ENCODE measurements around the gene ADAMTS2. TPM values are rescaled to one million over a fixed set of nuclear protein-coding genes. Genes with fewer than 3 reads are reported as not detected.

The ADAMTS2 gene
- polyA plus RNA-seq, 3 donors: 0.74 to 2.3 TPM; not detected in 1

GRCh38 chr5:179301796-179302195 lies 43.5 kb downstream of the ADAMTS2 start:
- peaks cover 4% of the 10 kb centered on the region for H3K4me1 Mint-ChIP-seq
- peaks cover 4 to 14% (median 6%) of the 10 kb centered on the region in 3 donors for H3K27me3 Mint-ChIP-seq (ENCODE audit: low read depth in 3 of 3)

GRCh38 chr5:179301376-179301775 lies 43.9 kb downstream of the ADAMTS2 start:
- no peak overlapping the region for H3K4me3 Mint-ChIP-seq
- H3K79me2 ChIP-seq (ENCODE audit: insufficient read depth, low read length): no peaks in the 10 kb centered on the region
- H3K4me2 ChIP-seq (replicated peaks; ENCODE audit: extremely low read depth, low read length, poor library complexity, severe bottlenecking): no peak overlapping the region
- peaks cover 13 to 37% (median 30%) of the 10 kb centered on the region in 7 donors for H3K9me3 Mint-ChIP-seq
- H3K36me3 Mint-ChIP-seq: no peaks in the 10 kb centered on the region
- DNase-seq: no peak
- peaks cover 4 to 14% (median 6%) of the 10 kb centered on the region in 3 donors for H3K27me3 Mint-ChIP-seq (ENCODE audit: low read depth in 3 of 3)
- H3K27ac ChIP-seq (ENCODE audit: low read depth in 1 of 2, low read length in 2 of 2): no peak overlapping the region
- H3K27ac Mint-ChIP-seq: no peak overlapping the region
- H3K36me3 ChIP-seq (replicated peaks in 1 of 2; ENCODE audit: control insufficient read depth in 1 of 2, insufficient read depth in 2 of 2, low read length in 2 of 2): no peaks in the 10 kb centered on the region
- no peaks in the 10 kb centered on the region for H3K27me3 ChIP-seq (ENCODE audit: control insufficient read depth in 2 of 2, insufficient read depth in 2 of 2, low read length in 2 of 2)
- TF ChIP-seq CTCF (IDR thresholded peaks at IDR 0.05): no peak
- H3K9me3 ChIP-seq (replicated peaks in 1 of 2; ENCODE audit: control insufficient read depth in 1 of 2, insufficient read depth in 1 of 2, low read length in 2 of 2): peaks cover 11 to 13% of the 10 kb centered on the region in 2 donors
- no peaks in the 10 kb centered on the region for H4K20me1 ChIP-seq (ENCODE audit: insufficient read depth, low read length)
- H3K4me3 ChIP-seq (replicated peaks in 1 of 3; ENCODE audit: low read depth in 2 of 3, low read length in 3 of 3): no peak overlapping the region
- WGBS (ENCODE audit: insufficient coverage): 100% methylated on average over 4 of the region's 6 CpGs
- peaks cover 4% of the 10 kb centered on the region for H3K4me1 Mint-ChIP-seq
- no peak overlapping the region for H3K9ac ChIP-seq (ENCODE audit: insufficient read depth, low read length, poor library complexity, severe bottlenecking)
- no peak overlapping the region for H2AFZ ChIP-seq (ENCODE audit: insufficient read depth, low read depth, low read length, poor library complexity, severe bottlenecking)
- intact Hi-C loops (cut with micrococcal nuclease): no loop called here
- no peaks in the 10 kb centered on the region for H3K4me1 ChIP-seq (ENCODE audit: control insufficient read depth in 1 of 2, insufficient read depth in 2 of 2, low read length in 2 of 2)

More at GRCh38 chr5:179301796-179302195, 43.5 kb downstream of the ADAMTS2 start:
- DNase-seq: no peak
- H3K9me3 Mint-ChIP-seq: peaks cover 13 to 38% (median 31%) of the 10 kb centered on the region in 7 donors
- H3K36me3 Mint-ChIP-seq: no peaks in the 10 kb centered on the region
- TF ChIP-seq CTCF (IDR thresholded peaks at IDR 0.05): no peak
- H3K4me2 ChIP-seq (replicated peaks; ENCODE audit: extremely low read depth, low read length, poor library complexity, severe bottlenecking): no peak overlapping the region
- WGBS (ENCODE audit: insufficient coverage): 79% methylated on average over 12 of the region's 17 CpGs
- H4K20me1 ChIP-seq (ENCODE audit: insufficient read depth, low read length): no peaks in the 10 kb centered on the region
- no peak overlapping the region for H3K4me3 ChIP-seq (replicated peaks in 1 of 3; ENCODE audit: low read depth in 2 of 3, low read length in 3 of 3)
- H3K27ac ChIP-seq (ENCODE audit: low read depth in 1 of 2, low read length in 2 of 2): no peak overlapping the region
- H3K27me3 ChIP-seq (ENCODE audit: control insufficient read depth in 2 of 2, insufficient read depth in 2 of 2, low read length in 2 of 2): no peaks in the 10 kb centered on the region
- H3K4me3 Mint-ChIP-seq: no peak overlapping the region
- H3K9ac ChIP-seq (ENCODE audit: insufficient read depth, low read length, poor library complexity, severe bottlenecking): no peak overlapping the region
- intact Hi-C loops (cut with micrococcal nuclease): no loop called here
- no peak overlapping the region for H2AFZ ChIP-seq (ENCODE audit: insufficient read depth, low read depth, low read length, poor library complexity, severe bottlenecking)
- peaks cover 11 to 13% of the 10 kb centered on the region in 2 donors for H3K9me3 ChIP-seq (replicated peaks in 1 of 2; ENCODE audit: control insufficient read depth in 1 of 2, insufficient read depth in 1 of 2, low read length in 2 of 2)
- H3K36me3 ChIP-seq (replicated peaks in 1 of 2; ENCODE audit: control insufficient read depth in 1 of 2, insufficient read depth in 2 of 2, low read length in 2 of 2): no peaks in the 10 kb centered on the region
- H3K79me2 ChIP-seq (ENCODE audit: insufficient read depth, low read length): no peaks in the 10 kb centered on the region
- no peaks in the 10 kb centered on the region for H3K4me1 ChIP-seq (ENCODE audit: control insufficient read depth in 1 of 2, insufficient read depth in 2 of 2, low read length in 2 of 2)
- no peak overlapping the region for H3K27ac Mint-ChIP-seq
